ENCODE measurements around the gene MTOR. TPM values are rescaled to one million over a fixed set of nuclear protein-coding genes. Genes with fewer than 3 reads are reported as not detected.

Gene MTOR
- total and polyA plus RNA-seq, 2 of the 8 experiments (the other 6 are each of a cell fraction or from before 2014, with no cell fraction given) = 44.2 to 76.8 TPM

- no peak for TF ChIP-seq EGR1 (IDR thresholded peaks at IDR 0.05; ENCODE audit: borderline replicate concordance, low read depth, low read length)
- TF ChIP-seq, protein P1, sequence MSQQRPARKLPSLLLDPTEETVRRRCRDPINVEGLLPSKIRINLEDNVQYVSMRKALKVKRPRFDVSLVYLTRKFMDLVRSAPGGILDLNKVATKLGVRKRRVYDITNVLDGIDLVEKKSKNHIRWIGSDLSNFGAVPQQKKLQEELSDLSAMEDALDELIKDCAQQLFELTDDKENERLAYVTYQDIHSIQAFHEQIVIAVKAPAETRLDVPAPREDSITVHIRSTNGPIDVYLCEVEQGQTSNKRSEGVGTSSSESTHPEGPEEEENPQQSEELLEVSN (IDR thresholded peaks at IDR 0.05) = no peak
- TF ChIP-seq BCL11A (IDR thresholded peaks at IDR 0.05; ENCODE audit: low read depth in 2 of 2, low read length in 2 of 2) = no peak
- no peak for TF ChIP-seq MAFK (IDR thresholded peaks at IDR 0.05; ENCODE audit: low read depth, low read length)
- TF ChIP-seq, protein P2, sequence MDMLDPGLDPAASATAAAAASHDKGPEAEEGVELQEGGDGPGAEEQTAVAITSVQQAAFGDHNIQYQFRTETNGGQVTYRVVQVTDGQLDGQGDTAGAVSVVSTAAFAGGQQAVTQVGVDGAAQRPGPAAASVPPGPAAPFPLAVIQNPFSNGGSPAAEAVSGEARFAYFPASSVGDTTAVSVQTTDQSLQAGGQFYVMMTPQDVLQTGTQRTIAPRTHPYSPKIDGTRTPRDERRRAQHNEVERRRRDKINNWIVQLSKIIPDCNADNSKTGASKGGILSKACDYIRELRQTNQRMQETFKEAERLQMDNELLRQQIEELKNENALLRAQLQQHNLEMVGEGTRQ (IDR thresholded peaks at IDR 0.05; ENCODE audit: low read length) = no peak
- no peak for TF ChIP-seq GABPA (IDR thresholded peaks at IDR 0.05; ENCODE audit: borderline replicate concordance, insufficient read depth, low read length)
- no peak for TF ChIP-seq HDAC6 (IDR thresholded peaks at IDR 0.05; ENCODE audit: low read depth, low read length)
- TF ChIP-seq JUN (IDR thresholded peaks at IDR 0.05; ENCODE audit: low read depth, low read length) = no peak
- no peak for TF ChIP-seq EP300 (IDR thresholded peaks at IDR 0.05; ENCODE audit: borderline replicate concordance in 1 of 2, low read depth in 2 of 2, low read length in 2 of 2)
- TF ChIP-seq, protein P3, sequence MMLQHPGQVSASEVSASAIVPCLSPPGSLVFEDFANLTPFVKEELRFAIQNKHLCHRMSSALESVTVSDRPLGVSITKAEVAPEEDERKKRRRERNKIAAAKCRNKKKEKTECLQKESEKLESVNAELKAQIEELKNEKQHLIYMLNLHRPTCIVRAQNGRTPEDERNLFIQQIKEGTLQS (IDR thresholded peaks at IDR 0.05; ENCODE audit: insufficient read depth, low read depth, low read length) = no peak
- Histone ChIP-seq H3K27me3 (replicated peaks in 1 of 4; ENCODE audit: control insufficient read depth in 3 of 4, extremely low read depth in 1 of 4, insufficient read depth in 3 of 4, low read length in 3 of 4) (no peaks in the 10 kb centered on the region), H4K5ac (ENCODE audit: insufficient read length, low read depth, low read length) (no peak overlapping the region), H2BK15ac (ENCODE audit: low read length) (no peak overlapping the region), H3K36me3 (ENCODE audit: control insufficient read depth in 2 of 4, insufficient read depth in 4 of 4, low read length in 3 of 4) (peaks cover 25 to 77% (median 62%) of the 10 kb centered on the region in 4 experiments), H4K91ac (replicated peaks; ENCODE audit: insufficient read length, low read length) (no peak overlapping the region), H3K23ac (ENCODE audit: insufficient read length) (no peak overlapping the region), H3K4me1 (replicated peaks in 1 of 4; ENCODE audit: control insufficient read depth in 3 of 4, insufficient read depth in 4 of 4, low read length in 3 of 4) (no peaks in the 10 kb centered on the region), H3K79me1 (ENCODE audit: low read depth, low read length) (no peaks in the 10 kb centered on the region; the same call in 1 of the 2 replicates), H3K4me3 (ENCODE audit: extremely low read depth in 1 of 4, insufficient read depth in 2 of 4, low read depth in 3 of 4, low read length in 4 of 4) (no peak overlapping the region), H4K8ac (ENCODE audit: extremely low read depth, insufficient read depth, low read length) (no peak overlapping the region), H2AFZ (ENCODE audit: low read length) (no peak overlapping the region), H3K27ac (ENCODE audit: low read depth, low read length) (no peak overlapping the region), H3K79me2 (ENCODE audit: control insufficient read depth in 1 of 2, insufficient read depth in 2 of 2, low read length in 2 of 2) (no peaks in the 10 kb centered on the region), H3K14ac (ENCODE audit: insufficient read length) (no peak overlapping the region), H3K56ac (replicated peaks; ENCODE audit: insufficient read length, low read depth, low read length) (no peak overlapping the region), H2AK5ac (ENCODE audit: low read depth, low read length) (no peak overlapping the region), H3K9me3 (ENCODE audit: insufficient read depth in 2 of 2, low read depth in 1 of 2, low read length in 1 of 2) (peaks cover 0 to 4% of the 10 kb centered on the region in 2 experiments; a peak in 1 of 4 replicates), H3K18ac (ENCODE audit: extremely low read depth, low read length) (no peak overlapping the region), H3K4ac (replicated peaks; ENCODE audit: insufficient read length, low read depth, low read length) (no peak overlapping the region), H4K20me1 (replicated peaks in 1 of 2; ENCODE audit: control insufficient read depth in 1 of 2, insufficient read depth in 2 of 2, low read length in 2 of 2) (peaks cover 2 to 3% of the 10 kb centered on the region in 2 experiments), H2BK120ac (replicated peaks; ENCODE audit: low read depth, low read length) (no peak overlapping the region), H2BK20ac (ENCODE audit: low read length) (no peak overlapping the region), H2BK5ac (ENCODE audit: low read depth, low read length) (no peak overlapping the region), H3K9ac (replicated peaks in 1 of 4; ENCODE audit: extremely low read depth in 1 of 4, low read depth in 3 of 4, low read length in 3 of 4) (no peak overlapping the region), H3K23me2 (ENCODE audit: low read depth, low read length) (no peaks in the 10 kb centered on the region), H3K4me2 (ENCODE audit: insufficient read depth in 1 of 2, low read depth in 2 of 2, low read length in 2 of 2) (no peak overlapping the region), H2BK12ac (ENCODE audit: low read depth, low read length) (no peak overlapping the region)
- DNase-seq (ENCODE audit: low read depth in 1 of 2, low spot score in 2 of 2) (no peak), FAIRE-seq (no peak)
- POLR2A ChIA-PET (ENCODE audit: partially characterized antibody) = interaction anchor here (3.2 kb wide), 1 partner anchor 10 kb away, joined by 12 read pairs; the partner anchor contains the start of gene MTOR
- 96% methylated on average over 8 of the region's 8 CpGs; no CpG with 5 or more reads in 1 of the 2 experiments for WGBS, 2 experiments (ENCODE audit: extremely low coverage in 1 of 2, insufficient coverage in 1 of 2, insufficient read length in 1 of 2, insufficient replicate concordance in 2 of 2, low coverage in 1 of 2, low lambda C conversion rate in 2 of 2, missing lambda C conversion rate in 1 of 2)
- CTCF ChIA-PET (ENCODE audit: partially characterized antibody) = interaction anchor here (0.8 to 3.9 kb wide), 2 partner anchors 11 to 172 kb away, joined by 3 to 22 read pairs; no protein-coding TSS in a partner anchor
These were observed 9.8 kb downstream of the MTOR start for GRCh38 chr1:11252538-11252937.

Measured in H1 (cell line).